GM12801 (cell line): ENCODE measurements around the gene KCNK7.

Experiments
- CTCF ChIP-seq: IDR thresholded peaks from one replicate; pipeline ENCODE4 v1.5.1; 2011; ENCODE audit warnings: control low read depth; ENCODE audit not compliant: insufficient read length; ENCODE audit errors: extremely low read depth

The KCNK7 gene

GRCh38 chr11:65562788-65563187 lies 32.8 kb downstream of the KCNK7 start:
- no peak for TF ChIP-seq CTCF

- TF ChIP-seq CTCF, result no peak
Measured at GRCh38 chr11:65562020-65562419, 33.6 kb downstream of the KCNK7 start.

GRCh38 chr11:65560555-65561418 lies 34.8 kb downstream of the KCNK7 start:
- no peak for TF ChIP-seq CTCF

GRCh38 chr11:65559951-65560537 lies 35.6 kb downstream of the KCNK7 start:
- TF ChIP-seq CTCF, result no peak

GRCh38 chr11:65559535-65559934 lies 36.1 kb downstream of the KCNK7 start:
- TF ChIP-seq CTCF, result no peak

GRCh38 chr11:65558930-65559509 lies 36.6 kb downstream of the KCNK7 start:
- no peak for TF ChIP-seq CTCF
